ENCODE data around the gene IGF2. TPM values are rescaled to one million over a fixed set of nuclear protein-coding genes. Genes with fewer than 3 reads are reported as not detected.

The IGF2 gene
- polyA plus RNA-seq, 1 donor = 5,095 TPM

DNA sequence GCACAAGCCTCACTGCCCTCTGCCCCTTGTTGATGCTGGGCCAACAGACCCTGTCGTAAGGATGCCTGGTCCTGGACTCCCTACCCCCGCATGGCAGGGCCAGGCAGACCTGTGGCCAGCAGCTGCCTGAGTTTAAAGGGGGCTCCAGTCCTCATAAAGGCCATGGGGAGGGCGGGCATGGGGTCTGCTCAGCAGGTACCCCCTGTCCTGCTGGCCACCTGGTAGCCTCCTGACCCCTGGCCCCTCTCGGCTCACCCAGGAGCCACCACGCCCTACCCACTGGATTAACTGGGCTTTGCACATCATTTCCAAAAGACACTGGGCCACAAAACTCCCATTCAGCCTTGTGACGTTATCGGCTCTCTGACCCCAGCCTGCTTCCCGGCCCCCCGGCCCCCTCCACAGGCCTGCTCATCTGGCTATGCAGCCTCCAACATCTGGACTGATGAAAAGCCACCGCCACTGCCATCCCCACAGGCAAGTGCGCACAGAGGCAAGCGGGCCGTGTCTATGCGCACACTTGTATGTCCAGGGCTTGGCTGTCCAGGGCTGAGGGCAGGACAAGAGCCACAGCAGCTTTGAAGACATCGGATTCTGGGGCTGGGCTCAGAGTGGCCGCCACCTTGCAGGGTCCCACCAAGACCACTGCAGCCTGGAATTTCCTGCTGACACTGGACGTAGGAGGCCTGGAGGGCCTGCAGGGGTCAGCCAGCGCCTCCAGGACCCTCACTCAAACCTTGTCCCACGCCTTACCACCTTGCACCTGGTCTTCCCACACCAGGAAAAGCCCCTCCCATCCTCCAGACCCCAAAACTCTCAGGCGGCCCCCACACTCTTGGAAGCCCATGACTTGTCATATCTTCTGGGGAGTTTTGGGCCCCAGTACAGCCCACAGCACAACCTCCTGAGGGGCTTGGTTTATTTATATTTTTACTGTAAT is 48.7 kb downstream of the IGF2 start:
- DNase-seq = no peak

DNA sequence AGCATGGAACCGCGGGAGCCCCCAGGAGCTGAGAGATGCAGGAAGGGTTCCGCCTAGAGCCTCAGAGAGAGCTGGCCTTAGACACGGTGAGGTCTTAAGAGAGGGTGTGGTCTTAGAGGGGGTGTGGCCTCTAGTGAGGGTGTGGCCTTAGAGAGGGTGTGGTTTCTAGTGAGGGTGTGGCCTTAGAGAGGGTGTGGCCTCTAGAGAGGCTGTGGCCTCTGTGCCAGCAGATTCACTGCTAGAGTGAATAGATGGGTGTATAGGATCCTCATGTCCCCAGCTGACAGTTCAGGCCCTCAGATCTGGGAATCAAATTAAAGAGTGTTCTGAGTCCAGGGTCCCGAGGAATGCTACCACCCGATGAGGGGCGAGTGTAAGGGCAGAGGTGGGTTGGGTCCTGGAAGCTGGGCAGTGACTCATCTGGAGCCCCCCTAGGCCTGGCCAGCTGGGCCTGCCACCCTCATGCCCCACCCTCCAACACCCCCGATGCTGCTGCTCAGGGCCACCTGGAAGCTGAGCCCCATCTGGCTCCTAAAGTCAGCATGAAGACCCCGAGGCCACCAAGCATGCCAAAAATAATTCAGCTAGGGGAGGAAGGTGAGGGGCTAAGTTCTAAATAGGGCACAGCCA is 49.5 kb downstream of the IGF2 start:
- DNase-seq = no peak

DNA sequence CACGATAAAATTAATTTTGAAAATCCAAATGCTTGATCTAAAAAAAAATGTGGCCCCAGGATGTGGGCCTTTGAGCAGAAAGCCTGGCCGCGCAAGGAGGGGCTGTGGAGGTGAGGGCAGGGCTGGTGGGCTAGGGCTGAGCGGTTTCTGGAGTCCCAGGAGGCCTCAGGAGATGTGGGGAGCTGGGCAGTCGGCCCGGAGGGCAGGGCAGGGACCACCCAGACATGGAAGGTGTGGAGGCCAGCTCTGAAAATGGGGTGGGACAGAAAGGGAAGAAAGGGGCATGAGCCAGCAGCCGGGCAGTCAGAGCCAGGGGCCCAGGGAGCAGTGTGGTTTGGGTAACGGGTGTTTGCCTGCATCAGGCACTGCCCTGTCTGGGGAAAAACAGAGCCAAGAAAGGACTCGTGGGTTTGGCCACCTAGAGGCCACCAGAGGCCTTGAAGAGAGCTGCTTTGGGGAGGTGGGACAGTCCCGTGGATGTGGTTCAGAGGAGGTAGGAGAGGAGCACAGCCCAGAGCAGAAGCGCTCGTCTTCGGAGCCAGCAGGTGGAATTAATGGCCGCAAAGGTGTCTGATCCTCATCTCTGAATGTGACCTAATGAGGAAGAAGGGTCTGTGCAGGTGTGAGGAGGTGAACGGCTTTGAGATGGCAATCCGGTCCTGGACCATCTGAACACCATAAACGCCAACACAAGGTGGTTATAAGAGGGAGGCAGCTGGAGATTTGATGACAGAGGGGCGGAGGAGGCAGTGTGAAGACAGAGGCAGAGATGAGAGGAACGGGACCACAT is 50.2 kb downstream of the IGF2 start:
- no peak for DNase-seq

DNA sequence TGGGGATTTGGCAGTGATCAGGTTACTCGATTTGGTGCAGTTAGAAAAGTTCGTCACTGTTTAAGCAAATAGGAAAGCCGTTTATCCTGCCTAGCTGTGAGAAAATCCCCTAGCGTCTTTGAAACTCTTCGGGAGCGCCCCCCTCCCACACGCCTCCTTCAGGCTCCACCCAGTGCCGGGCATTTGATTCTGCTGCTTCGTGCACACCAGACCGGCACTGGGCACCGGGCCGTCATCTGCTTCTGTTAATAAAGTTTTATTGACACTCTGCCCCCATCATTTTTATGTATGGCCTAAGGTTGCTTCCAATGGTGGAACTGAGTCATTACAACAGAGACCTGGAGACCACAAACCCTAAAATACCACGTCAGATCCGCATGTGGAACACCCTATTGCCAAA is 50.9 kb downstream of the IGF2 start:
- no peak for DNase-seq

DNA sequence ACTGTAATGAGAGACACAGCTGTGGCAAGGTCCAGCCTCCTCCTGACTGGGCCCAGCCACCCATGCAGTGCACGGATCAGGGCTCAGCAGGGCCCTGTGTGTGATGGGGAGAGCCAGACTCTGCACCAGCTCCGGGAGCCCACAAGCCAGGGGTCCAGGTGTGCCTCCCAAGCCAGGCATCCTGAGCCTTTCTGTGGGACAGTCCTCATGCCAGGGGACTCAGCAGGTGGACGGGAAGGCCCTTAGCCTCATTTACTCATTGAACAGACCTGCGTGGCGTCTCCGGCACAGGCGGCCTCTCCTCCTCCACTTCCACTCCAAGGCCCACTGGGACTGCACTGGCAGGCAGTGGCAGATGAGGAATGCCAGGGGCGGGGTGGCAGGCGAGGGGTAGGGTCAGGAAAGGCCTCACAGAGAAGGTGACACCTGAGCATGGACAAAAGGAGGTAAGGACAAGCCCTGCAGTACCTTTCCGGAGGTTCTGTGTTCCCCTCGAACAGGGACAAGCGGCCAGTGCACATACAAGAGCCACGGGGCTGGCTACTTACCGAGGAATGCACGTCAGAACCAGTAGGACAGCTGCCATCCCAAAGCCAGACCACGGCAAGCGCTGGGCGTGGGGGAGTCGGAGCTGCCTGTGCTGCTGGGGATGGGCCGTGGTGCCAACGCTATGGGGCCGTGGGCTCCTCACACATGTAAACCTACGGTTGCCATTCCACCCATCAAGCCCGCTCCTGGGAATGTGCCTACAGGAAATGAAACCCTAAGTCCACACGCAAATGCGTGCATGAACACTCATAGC is 52.7 kb downstream of the IGF2 start:
- no peak for DNase-seq

DNA sequence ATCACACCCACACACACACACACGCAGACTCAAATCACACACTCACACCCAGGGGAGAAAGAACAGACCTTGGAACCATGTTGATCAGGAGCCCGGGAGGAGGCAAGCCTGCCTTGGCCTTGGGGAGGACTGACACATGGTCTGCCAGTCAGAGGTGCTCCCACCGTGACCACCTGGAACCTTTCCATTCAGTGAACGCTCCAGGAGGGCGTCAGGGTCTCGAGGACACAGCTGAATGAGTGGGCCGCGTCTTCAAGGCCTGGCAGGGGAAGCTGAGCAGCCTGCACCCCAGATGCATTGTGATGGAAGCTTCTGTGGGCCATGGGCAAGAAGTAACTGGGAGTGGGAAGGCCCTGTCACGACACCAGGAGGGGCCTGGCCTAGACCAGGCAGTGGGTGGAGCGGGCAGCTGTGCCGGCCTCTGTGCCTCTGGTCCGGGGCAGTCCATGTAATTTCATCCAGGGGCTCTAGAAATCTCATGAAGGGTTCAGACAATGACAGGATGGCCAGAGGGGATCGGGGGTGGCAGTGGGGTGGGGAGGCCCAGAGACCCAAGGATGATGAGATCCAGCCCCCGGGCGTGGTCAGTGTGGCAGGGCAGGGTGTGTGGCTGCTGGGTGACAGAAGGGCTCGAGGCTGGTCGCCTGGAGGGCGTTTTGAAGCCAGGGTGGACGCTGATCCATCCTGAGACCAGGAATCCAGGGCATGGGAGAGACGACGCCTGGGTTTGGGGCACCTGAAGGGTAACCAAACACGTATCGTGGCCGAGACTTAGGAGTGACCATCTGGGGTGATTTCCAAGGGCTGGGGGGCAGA is 53.7 kb downstream of the IGF2 start:
- no peak for DNase-seq

DNA sequence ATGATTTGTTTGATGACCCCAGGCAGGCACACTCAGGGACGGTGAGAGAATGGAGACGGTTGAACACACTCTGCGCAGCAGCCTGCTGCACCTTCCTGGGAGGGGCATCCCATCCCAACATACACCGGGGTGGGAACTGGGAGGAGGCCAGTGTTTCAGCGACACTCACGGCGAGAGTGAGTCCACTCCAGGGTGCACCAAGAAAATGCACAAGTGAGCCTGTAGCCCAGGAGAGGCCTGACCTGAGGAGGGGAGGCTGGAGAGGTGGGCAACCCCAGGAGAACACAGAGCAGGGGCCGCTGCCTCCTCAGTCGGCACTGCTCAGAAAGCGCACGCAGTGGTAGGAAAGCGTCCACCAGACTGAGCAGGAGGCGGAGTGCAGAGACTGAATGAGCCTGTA is 54.5 kb downstream of the IGF2 start:
- DNase-seq = no peak

Other genes starting within 250 kb of the IGF2 start
- gene PRR33, start 247.5 kb downstream of the IGF2 start, polyA plus RNA-seq (ENCODE audit: insufficient read length) = 7.2 TPM
- 8,959 TPM for gene TNNT3, start 219.7 kb downstream of the IGF2 start, polyA plus RNA-seq (ENCODE audit: insufficient read length)
- gene MRPL23, start 192.1 kb downstream of the IGF2 start, polyA plus RNA-seq (ENCODE audit: insufficient read length) = 86.9 TPM
- gene H19, start 141.5 kb downstream of the IGF2 start, polyA plus RNA-seq (ENCODE audit: insufficient read length) = 14,324 TPM
- not detected for gene INS, start 21.8 kb upstream of the IGF2 start, polyA plus RNA-seq (ENCODE audit: insufficient read length)
- 0.66 TPM for gene TH, start 32.4 kb upstream of the IGF2 start, polyA plus RNA-seq (ENCODE audit: insufficient read length)
- 0.17 TPM for gene ASCL2, start 131.2 kb upstream of the IGF2 start, polyA plus RNA-seq (ENCODE audit: insufficient read length)
- 5.0 TPM for gene C11orf21, start 162.5 kb upstream of the IGF2 start, polyA plus RNA-seq (ENCODE audit: insufficient read length)
- gene TSPAN32, start 162.6 kb upstream of the IGF2 start, polyA plus RNA-seq (ENCODE audit: insufficient read length) = 5.3 TPM
- 488 TPM for gene CD81, start 237.9 kb upstream of the IGF2 start, polyA plus RNA-seq (ENCODE audit: insufficient read length)